Tibial nerve (tissue), 4 donors: ENCODE measurements around the gene LCN12. TPM values are rescaled to one million over a fixed set of nuclear protein-coding genes. Genes with fewer than 3 reads are reported as not detected.
A peak's percentile ranks its signal among the peaks of the same experiment; 100 is the strongest.

Source experiments
- DNase-seq, 2 donors: peaks; one replicate each; pipeline ENCODE4 v3.0.0-alpha.2; 2019; ENCODE audit warnings: low spot score in 2 of 2
- H3K27ac ChIP-seq, 4 donors: fragments of 200-600 bp; sonication (generic) in 3 of 4; one replicate each; pipeline ENCODE4 v1.5.1; 2017 to 2019; ENCODE audit warnings: mild to moderate bottlenecking in 1 of 4
- H3K27me3 ChIP-seq, 2 donors: fragments of 200-600 bp; sonication (generic) in 1 of 2; one replicate each; pipeline versions ENCODE4 v1.5.1 to v1.6.0; 2017 to 2019
- H3K36me3 ChIP-seq, 3 donors: fragments of 200-600 bp; sonication (generic); one replicate each; pipeline ENCODE4 v1.5.1; 2018 to 2019
- H3K4me1 ChIP-seq, 4 donors: fragments of 200-600 bp; sonication (generic) in 3 of 4; one replicate each; pipeline ENCODE4 v1.5.1; 2017 to 2019
- H3K4me3 ChIP-seq, 4 donors: fragments of 200-600 bp; sonication (generic) in 3 of 4; one replicate each; pipeline ENCODE4 v1.5.1; 2017 to 2019; ENCODE audit warnings: mild to moderate bottlenecking in 1 of 4, moderate library complexity in 1 of 4
- H3K9me3 ChIP-seq, 4 donors: fragments of 200-600 bp; sonication (generic) in 3 of 4; one replicate each; pipeline ENCODE4 v1.5.1; 2017 to 2019
- CTCF ChIP-seq, 5 experiments: fragments of 200-600 bp in 3 of 5; fragments of 450-650 bp in 2 of 5; sonication (generic) in 3 of 5; IDR thresholded peaks; one replicate each; pipeline ENCODE4 v1.5.1; 2016 to 2019; ENCODE audit warnings: antibody characterized with exemption in 5 of 5, mild to moderate bottlenecking in 3 of 5, moderate library complexity in 2 of 5
- EP300 ChIP-seq, 2 donors: sonication (generic); formaldehyde crosslinking; IDR thresholded peaks; one replicate each; pipeline ENCODE4 v1.6.1; 2017; ENCODE audit warnings: antibody characterized with exemption in 2 of 2, mild to moderate bottlenecking in 1 of 2
- POLR2A ChIP-seq, 2 donors: fragments of 450-650 bp; IDR thresholded peaks; one replicate each; pipeline ENCODE4 v1.6.1; 2017; ENCODE audit warnings: antibody characterized with exemption in 2 of 2, mild to moderate bottlenecking in 2 of 2, moderate library complexity in 2 of 2
- WGBS, 2 donors: methylation state at CpG; one replicate each; pipeline ENCODE4 v1.1.5; 2018; 5-methylcytosine and 5-hydroxymethylcytosine counted together
- total RNA-seq, 4 donors: library from RNA; depleted of rRNA; stranded (reverse); fragments of >200 nt; gene quantifications; one replicate each; pipeline ENCODE4 v1.1.0, GENCODE V29; 2016

LCN12 gene
- total RNA-seq, 4 donors from 2014 or later = 2.4 to 16.8 (median 7.8) TPM

- Histone ChIP-seq H3K36me3 (no peaks in the 10 kb centered on the region), H3K4me3 (no peak overlapping the region), H3K9me3 (no peaks in the 10 kb centered on the region), H3K27ac (peak overlapping the region in 3 of 4 donors; percentile 42 to 88 (median 52)), H3K27me3 (no peaks in the 10 kb centered on the region), H3K4me1 (peaks cover 0 to 47% (median 20%) of the 10 kb centered on the region in 4 donors)
- WGBS, 2 donors = 73 to 88% methylated on average over 23 to 38 of the region's 44 CpGs
- DNase-seq = no peak
- TF ChIP-seq CTCF (IDR thresholded peaks at IDR 0.05) = no peak
- TF ChIP-seq EP300 (IDR thresholded peaks at IDR 0.05) = no peak
- TF ChIP-seq POLR2A (IDR thresholded peaks at IDR 0.05) = no peak
These were observed 1.1 kb downstream of the LCN12 start for GRCh38 chr9:136952876-136953770.

GRCh38 chr9:136953771-136954269 lies 1.7 kb downstream of the LCN12 start:
- no peaks in the 10 kb centered on the region for H3K9me3 ChIP-seq
- DNase-seq = no peak
- TF ChIP-seq POLR2A (IDR thresholded peaks at IDR 0.05) (no peak), CTCF (IDR thresholded peaks at IDR 0.05) (no peak), EP300 (IDR thresholded peaks at IDR 0.05) (no peak)
- no peaks in the 10 kb centered on the region for H3K36me3 ChIP-seq
- H3K4me1 ChIP-seq = peaks cover 0 to 47% (median 15%) of the 10 kb centered on the region in 4 donors
- H3K27me3 ChIP-seq = no peaks in the 10 kb centered on the region
- H3K27ac ChIP-seq = peak overlapping the region in 1 of 4 donors; percentile 41
- H3K4me3 ChIP-seq = no peak overlapping the region
- WGBS, 2 donors = 76 to 84% methylated on average over 9 to 19 of the region's 19 CpGs

GRCh38 chr9:136954270-136955083 lies 2.4 kb downstream of the LCN12 start:
- TF ChIP-seq POLR2A (IDR thresholded peaks at IDR 0.05) (no peak), CTCF (IDR thresholded peaks at IDR 0.05) (no peak)
- Histone ChIP-seq H3K4me3 (no peak overlapping the region), H3K4me1 (peaks cover 0 to 47% (median 15%) of the 10 kb centered on the region in 4 donors), H3K9me3 (no peaks in the 10 kb centered on the region), H3K27ac (peak overlapping the region in 1 of 4 donors; percentile 41), H3K27me3 (no peaks in the 10 kb centered on the region), H3K36me3 (no peaks in the 10 kb centered on the region)
- 84 to 86% methylated on average over 24 of the region's 25 CpGs for WGBS, 2 donors
- no peak for DNase-seq

- WGBS, 2 donors = 84% methylated on average over 13 to 14 of the region's 14 CpGs
- Histone ChIP-seq H3K36me3 (no peaks in the 10 kb centered on the region), H3K27ac (no peak overlapping the region), H3K9me3 (no peaks in the 10 kb centered on the region), H3K4me3 (no peak overlapping the region), H3K27me3 (no peaks in the 10 kb centered on the region), H3K4me1 (peaks cover 0 to 47% (median 19%) of the 10 kb centered on the region in 4 donors)
- no peak for DNase-seq
- no peak for TF ChIP-seq EP300 (IDR thresholded peaks at IDR 0.05)
These were observed 3.3 kb downstream of the LCN12 start for GRCh38 chr9:136955202-136955942.

- no peak for DNase-seq
- Histone ChIP-seq H3K4me1 (peaks cover 0 to 47% (median 17%) of the 10 kb centered on the region in 4 donors), H3K36me3 (no peaks in the 10 kb centered on the region), H3K9me3 (no peaks in the 10 kb centered on the region), H3K4me3 (no peak overlapping the region), H3K27me3 (no peaks in the 10 kb centered on the region), H3K27ac (no peak overlapping the region)
- TF ChIP-seq EP300 (IDR thresholded peaks at IDR 0.05) (no peak), POLR2A (IDR thresholded peaks at IDR 0.05) (no peak), CTCF (IDR thresholded peaks at IDR 0.05) (no peak)
- WGBS, 2 donors = 87 to 95% methylated on average over 6 to 7 of the region's 9 CpGs
These were observed 3.9 kb downstream of the LCN12 start for GRCh38 chr9:136955943-136956335.
